ENCODE results near the gene GNLY.

GRCh38 chr2:85682378-85682777, 11.8 kb upstream of the GNLY start:
- TF ChIP-seq CTCF (IDR thresholded peaks at IDR 0.05) = no peak
- no peak for TF ChIP-seq POLR2A (IDR thresholded peaks at IDR 0.05)
